HUDEP-2 (cell line): ENCODE data around the gene AKAP13.
A peak's percentile ranks its signal among the peaks of the same experiment; 100 is the strongest.
"Not testable (repeated sequence)": the region's sequence is repeated elsewhere in the genome, so short reads cannot be mapped to it uniquely, and the experiment has no call there.

Source experiments
- DNase-seq, 76 experiments: peaks; one replicate each; lab custom pipeline; 2025; ENCODE audit not compliant: unreplicated experiment in 76 of 76; lab: John Stamatoyannopoulos, UW

Gene AKAP13, protein sequence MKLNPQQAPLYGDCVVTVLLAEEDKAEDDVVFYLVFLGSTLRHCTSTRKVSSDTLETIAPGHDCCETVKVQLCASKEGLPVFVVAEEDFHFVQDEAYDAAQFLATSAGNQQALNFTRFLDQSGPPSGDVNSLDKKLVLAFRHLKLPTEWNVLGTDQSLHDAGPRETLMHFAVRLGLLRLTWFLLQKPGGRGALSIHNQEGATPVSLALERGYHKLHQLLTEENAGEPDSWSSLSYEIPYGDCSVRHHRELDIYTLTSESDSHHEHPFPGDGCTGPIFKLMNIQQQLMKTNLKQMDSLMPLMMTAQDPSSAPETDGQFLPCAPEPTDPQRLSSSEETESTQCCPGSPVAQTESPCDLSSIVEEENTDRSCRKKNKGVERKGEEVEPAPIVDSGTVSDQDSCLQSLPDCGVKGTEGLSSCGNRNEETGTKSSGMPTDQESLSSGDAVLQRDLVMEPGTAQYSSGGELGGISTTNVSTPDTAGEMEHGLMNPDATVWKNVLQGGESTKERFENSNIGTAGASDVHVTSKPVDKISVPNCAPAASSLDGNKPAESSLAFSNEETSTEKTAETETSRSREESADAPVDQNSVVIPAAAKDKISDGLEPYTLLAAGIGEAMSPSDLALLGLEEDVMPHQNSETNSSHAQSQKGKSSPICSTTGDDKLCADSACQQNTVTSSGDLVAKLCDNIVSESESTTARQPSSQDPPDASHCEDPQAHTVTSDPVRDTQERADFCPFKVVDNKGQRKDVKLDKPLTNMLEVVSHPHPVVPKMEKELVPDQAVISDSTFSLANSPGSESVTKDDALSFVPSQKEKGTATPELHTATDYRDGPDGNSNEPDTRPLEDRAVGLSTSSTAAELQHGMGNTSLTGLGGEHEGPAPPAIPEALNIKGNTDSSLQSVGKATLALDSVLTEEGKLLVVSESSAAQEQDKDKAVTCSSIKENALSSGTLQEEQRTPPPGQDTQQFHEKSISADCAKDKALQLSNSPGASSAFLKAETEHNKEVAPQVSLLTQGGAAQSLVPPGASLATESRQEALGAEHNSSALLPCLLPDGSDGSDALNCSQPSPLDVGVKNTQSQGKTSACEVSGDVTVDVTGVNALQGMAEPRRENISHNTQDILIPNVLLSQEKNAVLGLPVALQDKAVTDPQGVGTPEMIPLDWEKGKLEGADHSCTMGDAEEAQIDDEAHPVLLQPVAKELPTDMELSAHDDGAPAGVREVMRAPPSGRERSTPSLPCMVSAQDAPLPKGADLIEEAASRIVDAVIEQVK (N-terminal part only)

GRCh38 chr15:85380217-85380811 lies at the start of gene AKAP13:
AKAP13 (plus strand) TSS chr15:85380603; CDS start chr15:85485721, 105,118 bp downstream.
- peak; percentile 7 to 98 (median 94) for DNase-seq

GRCh38 chr15:85330901-85331588 lies 49.4 kb upstream of the AKAP13 start:
- peak in 55 of 76 experiments; percentile 3 to 66 (median 25) for DNase-seq

- no peak for DNase-seq
Observed at GRCh38 chr15:85331655-85332285, 48.6 kb upstream of the AKAP13 start.

DNA sequence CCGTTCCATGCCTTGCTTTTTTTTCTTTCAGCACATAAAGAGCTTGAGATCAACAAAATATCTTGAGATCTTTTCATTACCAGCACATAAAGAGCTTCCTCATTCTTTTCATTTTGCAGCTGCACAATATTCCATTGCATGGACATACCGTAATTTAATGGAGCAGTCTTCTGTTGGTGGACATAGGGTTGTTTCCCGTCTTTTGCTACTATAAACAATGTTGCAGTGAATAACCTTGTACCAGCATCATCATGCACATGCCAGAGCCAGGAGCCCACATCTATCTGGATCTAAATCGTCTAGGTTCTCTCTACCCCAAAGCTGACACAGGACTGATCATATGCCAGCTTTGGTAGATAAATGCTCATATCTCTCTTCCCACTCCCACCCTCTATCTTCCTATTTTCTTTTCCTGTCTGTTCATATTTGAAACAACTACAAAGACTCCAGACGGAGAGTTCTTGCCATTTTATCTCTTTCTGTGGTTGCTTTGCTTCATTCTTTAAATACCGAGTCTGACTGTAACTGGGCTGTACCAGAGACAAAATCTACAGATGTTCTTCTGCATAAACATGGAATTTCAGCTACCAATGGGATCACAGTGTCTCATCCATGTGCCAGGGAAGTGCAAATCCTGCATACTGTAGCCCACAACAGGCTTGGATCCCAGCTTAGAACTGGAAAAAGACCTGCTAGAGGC lies 47.1 kb upstream of the AKAP13 start:
- DNase-seq: no peak

- no peak for DNase-seq
Observed at GRCh38 chr15:85334241-85334640, 46.2 kb upstream of the AKAP13 start.

GRCh38 chr15:85335193-85335942 lies 45.0 kb upstream of the AKAP13 start:
- no peak for DNase-seq

DNA sequence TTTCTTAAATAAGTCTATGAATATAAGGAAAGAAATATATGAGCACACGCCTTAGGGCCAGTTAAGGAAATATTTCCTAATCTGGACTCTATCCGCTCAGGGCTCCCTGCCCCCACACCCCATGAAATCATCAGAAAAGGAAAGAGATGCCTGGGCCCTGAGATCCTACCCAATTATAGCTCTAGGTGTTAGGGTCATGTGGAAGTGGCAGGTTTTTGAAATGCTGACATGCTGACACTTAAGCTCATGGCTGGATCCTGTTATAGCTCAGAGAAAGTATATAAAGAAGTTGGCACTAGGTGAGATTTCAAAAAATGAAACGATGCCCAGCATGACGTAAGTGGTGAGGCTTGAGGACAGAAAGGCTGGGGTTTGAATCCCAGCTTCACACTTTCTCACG lies 43.5 kb upstream of the AKAP13 start:
- DNase-seq: no peak

DNA sequence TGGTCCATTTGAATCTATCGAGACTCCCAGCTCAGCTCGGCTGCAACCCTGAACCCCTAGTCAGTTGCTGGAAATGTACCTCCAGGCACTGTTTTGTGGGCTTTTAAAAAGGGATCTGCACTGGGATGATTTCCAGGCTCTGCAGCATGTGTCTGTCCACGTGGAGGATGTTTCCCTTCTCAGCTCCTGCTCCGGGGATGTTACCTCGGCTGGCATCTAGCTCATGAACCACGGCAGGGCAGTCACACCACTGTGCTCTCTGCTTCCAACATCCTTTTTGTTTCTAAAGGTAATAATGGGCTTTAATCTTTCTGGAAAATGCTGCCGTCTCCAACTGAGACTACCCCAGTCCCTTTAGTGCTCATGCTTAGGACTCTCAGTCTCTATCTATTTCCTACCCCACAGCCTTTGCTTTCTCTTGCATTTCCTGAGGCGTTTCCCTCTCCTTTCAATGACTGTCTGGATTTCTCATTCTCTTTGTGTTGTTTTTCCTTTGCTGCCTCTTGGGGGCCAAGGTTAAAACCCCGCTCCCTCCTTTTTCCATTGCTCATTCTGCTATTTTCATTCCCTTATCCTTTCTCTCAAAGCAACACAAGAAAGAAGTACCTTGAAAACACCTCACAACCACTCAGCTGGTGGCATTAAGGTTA lies 42.9 kb upstream of the AKAP13 start:
- DNase-seq: no peak

DNA sequence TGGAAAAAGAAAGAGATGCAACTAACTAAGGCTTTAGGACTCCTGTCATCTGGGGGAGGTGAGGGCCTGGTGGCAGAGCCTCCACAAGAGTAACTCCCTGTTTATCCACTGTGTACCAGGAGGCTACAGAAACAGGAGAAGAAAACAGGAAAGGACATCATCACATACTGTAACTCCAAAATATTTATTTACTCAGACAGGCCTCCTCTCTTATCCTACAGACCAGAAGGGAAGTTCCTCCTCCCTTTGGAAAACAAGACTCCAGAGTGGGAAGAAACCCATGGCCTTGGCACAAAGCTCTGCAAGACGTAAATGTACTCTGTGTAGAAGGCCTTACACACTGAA lies 40.1 kb upstream of the AKAP13 start:
- no peak for DNase-seq

- no peak for DNase-seq
Observed at GRCh38 chr15:85340852-85341251, 39.6 kb upstream of the AKAP13 start.

- DNase-seq: not testable (repeated sequence)
Observed at GRCh38 chr15:85342163-85342562, 38.2 kb upstream of the AKAP13 start.

GRCh38 chr15:85343443-85343842 lies 37.0 kb upstream of the AKAP13 start:
- not testable (repeated sequence) for DNase-seq

GRCh38 chr15:85344241-85344640 lies 36.2 kb upstream of the AKAP13 start:
- DNase-seq: not testable (repeated sequence)

DNA sequence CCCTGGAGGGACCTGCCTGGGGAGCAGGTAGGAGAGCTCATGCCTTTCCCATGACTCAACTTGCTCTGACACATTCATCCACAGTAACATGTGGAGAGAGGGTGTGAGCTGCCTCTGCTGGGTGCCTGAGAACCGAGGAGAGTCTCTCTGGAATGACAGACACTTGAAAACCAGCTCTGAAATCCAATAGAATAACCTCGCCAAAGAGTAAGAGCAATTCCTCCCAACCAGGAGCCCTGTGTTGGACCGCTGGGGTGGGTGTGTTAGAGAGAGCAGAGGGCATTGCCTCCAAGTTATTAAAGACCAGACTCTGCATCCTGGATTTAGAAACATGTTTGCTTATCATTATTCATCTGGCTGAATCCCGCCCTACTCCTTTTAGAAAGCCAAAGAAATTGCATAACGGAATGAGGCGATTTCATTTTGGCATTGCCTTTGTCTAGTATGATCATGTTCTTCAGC lies 35.7 kb upstream of the AKAP13 start:
- not testable (repeated sequence) for DNase-seq

- not testable (repeated sequence) for DNase-seq
Observed at GRCh38 chr15:85345196-85345918, 35.0 kb upstream of the AKAP13 start.

DNA sequence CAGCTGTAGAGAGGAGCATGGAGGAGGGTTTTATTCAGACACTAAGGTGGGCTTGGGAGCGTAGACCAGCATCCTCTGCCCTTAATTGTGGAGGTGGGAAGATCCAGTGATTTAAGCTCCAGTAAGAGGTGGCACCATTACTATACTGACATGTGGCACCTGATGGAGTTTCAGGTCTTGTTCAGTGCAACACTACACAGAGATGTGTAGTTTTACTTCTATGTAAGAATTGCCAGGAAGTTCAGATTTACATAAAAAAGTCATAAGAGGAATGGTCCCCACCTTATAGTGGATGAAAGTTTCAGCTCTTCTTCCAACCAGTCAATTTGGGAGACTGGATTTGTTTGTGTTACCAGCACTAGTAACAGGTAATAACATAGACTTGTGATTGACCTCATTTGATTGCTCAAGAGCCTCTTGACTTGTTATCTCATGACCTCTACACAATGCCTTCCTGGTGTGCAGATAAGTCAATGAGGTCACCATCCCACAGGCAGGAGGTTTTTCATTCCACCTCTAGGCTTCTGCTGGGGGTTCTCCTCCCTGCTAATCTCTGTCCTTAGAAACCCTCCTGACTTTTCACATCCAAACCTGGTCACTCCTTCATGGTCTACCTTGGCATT lies 33.8 kb upstream of the AKAP13 start:
- not testable (repeated sequence) for DNase-seq
